ENCODE measurements around the gene MRM3.
"Not testable (repeated sequence)": the region's sequence is repeated elsewhere in the genome, so short reads cannot be mapped to it uniquely, and the experiment has no call there.

Gene MRM3

GRCh38 chr17:804541-805435 is 22.6 kb downstream of the MRM3 start:
- H3K36me3 ChIP-seq (ENCODE audit: control insufficient read depth in 1 of 2, insufficient read depth in 2 of 2, low read length in 2 of 2): no peaks in the 10 kb centered on the region
- H3K9ac ChIP-seq (ENCODE audit: low read depth in 1 of 2, low read length in 2 of 2): no peak overlapping the region
- H3K9me3 ChIP-seq (ENCODE audit: control insufficient read depth in 1 of 2, low read length in 2 of 2): no peaks in the 10 kb centered on the region
- no peak overlapping the region for H3K27ac ChIP-seq (ENCODE audit: low read depth, low read length)
- H3K4me3 ChIP-seq (ENCODE audit: low read depth in 1 of 2, low read length in 2 of 2): no peak overlapping the region
- no peaks in the 10 kb centered on the region for H3K4me1 ChIP-seq (ENCODE audit: control insufficient read depth in 1 of 2, insufficient read depth in 2 of 2, low read length in 2 of 2)
- no peaks in the 10 kb centered on the region for H3K27me3 ChIP-seq (ENCODE audit: control insufficient read depth in 1 of 2, insufficient read depth in 2 of 2, low read length in 2 of 2)

GRCh38 chr17:805886-806285 is 23.7 kb downstream of the MRM3 start:
- H3K9me3 ChIP-seq (ENCODE audit: control insufficient read depth in 1 of 2, low read length in 2 of 2); H3K27me3 ChIP-seq (ENCODE audit: control insufficient read depth in 1 of 2, insufficient read depth in 2 of 2, low read length in 2 of 2); H3K36me3 ChIP-seq (ENCODE audit: control insufficient read depth in 1 of 2, insufficient read depth in 2 of 2, low read length in 2 of 2); H3K4me3 ChIP-seq (ENCODE audit: low read depth in 1 of 2, low read length in 2 of 2); H3K27ac ChIP-seq (ENCODE audit: low read depth, low read length); H3K4me1 ChIP-seq (ENCODE audit: control insufficient read depth in 1 of 2, insufficient read depth in 2 of 2, low read length in 2 of 2); H3K9ac ChIP-seq (ENCODE audit: low read depth in 1 of 2, low read length in 2 of 2): not testable (repeated sequence)

- Histone ChIP-seq H3K27ac (ENCODE audit: low read depth, low read length) (no peak overlapping the region), H3K4me3 (ENCODE audit: low read depth in 1 of 2, low read length in 2 of 2) (no peak overlapping the region), H3K9me3 (ENCODE audit: control insufficient read depth in 1 of 2, low read length in 2 of 2) (no peaks in the 10 kb centered on the region), H3K4me1 (ENCODE audit: control insufficient read depth in 1 of 2, insufficient read depth in 2 of 2, low read length in 2 of 2) (no peaks in the 10 kb centered on the region), H3K9ac (ENCODE audit: low read depth in 1 of 2, low read length in 2 of 2) (no peak overlapping the region), H3K36me3 (ENCODE audit: control insufficient read depth in 1 of 2, insufficient read depth in 2 of 2, low read length in 2 of 2) (no peaks in the 10 kb centered on the region), H3K27me3 (ENCODE audit: control insufficient read depth in 1 of 2, insufficient read depth in 2 of 2, low read length in 2 of 2) (no peaks in the 10 kb centered on the region)
Measured at GRCh38 chr17:806346-806745, 24.2 kb downstream of the MRM3 start.

- Histone ChIP-seq H3K27me3 (ENCODE audit: control insufficient read depth in 1 of 2, insufficient read depth in 2 of 2, low read length in 2 of 2) (no peaks in the 10 kb centered on the region), H3K4me3 (ENCODE audit: low read depth in 1 of 2, low read length in 2 of 2) (no peak overlapping the region), H3K4me1 (ENCODE audit: control insufficient read depth in 1 of 2, insufficient read depth in 2 of 2, low read length in 2 of 2) (no peaks in the 10 kb centered on the region), H3K36me3 (ENCODE audit: control insufficient read depth in 1 of 2, insufficient read depth in 2 of 2, low read length in 2 of 2) (no peaks in the 10 kb centered on the region), H3K27ac (ENCODE audit: low read depth, low read length) (no peak overlapping the region), H3K9me3 (ENCODE audit: control insufficient read depth in 1 of 2, low read length in 2 of 2) (no peaks in the 10 kb centered on the region), H3K9ac (ENCODE audit: low read depth in 1 of 2, low read length in 2 of 2) (no peak overlapping the region)
Measured at GRCh38 chr17:806781-807522, 24.8 kb downstream of the MRM3 start.

GRCh38 chr17:807523-808294 is 25.6 kb downstream of the MRM3 start:
- H3K27me3 ChIP-seq (ENCODE audit: control insufficient read depth in 1 of 2, insufficient read depth in 2 of 2, low read length in 2 of 2): no peaks in the 10 kb centered on the region
- H3K36me3 ChIP-seq (ENCODE audit: control insufficient read depth in 1 of 2, insufficient read depth in 2 of 2, low read length in 2 of 2): peaks cover 0 to 5% of the 10 kb centered on the region in 2 donors
- H3K9me3 ChIP-seq (ENCODE audit: control insufficient read depth in 1 of 2, low read length in 2 of 2): no peaks in the 10 kb centered on the region
- H3K4me3 ChIP-seq (ENCODE audit: low read depth in 1 of 2, low read length in 2 of 2): no peak overlapping the region
- H3K27ac ChIP-seq (ENCODE audit: low read depth, low read length): no peak overlapping the region
- no peak overlapping the region for H3K9ac ChIP-seq (ENCODE audit: low read depth in 1 of 2, low read length in 2 of 2)
- no peaks in the 10 kb centered on the region for H3K4me1 ChIP-seq (ENCODE audit: control insufficient read depth in 1 of 2, insufficient read depth in 2 of 2, low read length in 2 of 2)

GRCh38 chr17:811051-811784 is 29.1 kb downstream of the MRM3 start:
- peaks cover 0 to 7% of the 10 kb centered on the region in 2 donors for H3K36me3 ChIP-seq (ENCODE audit: control insufficient read depth in 1 of 2, insufficient read depth in 2 of 2, low read length in 2 of 2)
- no peak overlapping the region for H3K27ac ChIP-seq (ENCODE audit: low read depth, low read length)
- H3K4me1 ChIP-seq (ENCODE audit: control insufficient read depth in 1 of 2, insufficient read depth in 2 of 2, low read length in 2 of 2): no peaks in the 10 kb centered on the region
- no peaks in the 10 kb centered on the region for H3K27me3 ChIP-seq (ENCODE audit: control insufficient read depth in 1 of 2, insufficient read depth in 2 of 2, low read length in 2 of 2)
- no peak overlapping the region for H3K4me3 ChIP-seq (ENCODE audit: low read depth in 1 of 2, low read length in 2 of 2)
- H3K9me3 ChIP-seq (ENCODE audit: control insufficient read depth in 1 of 2, low read length in 2 of 2): no peaks in the 10 kb centered on the region
- no peak overlapping the region for H3K9ac ChIP-seq (ENCODE audit: low read depth in 1 of 2, low read length in 2 of 2)

GRCh38 chr17:812638-813204 is 30.6 kb downstream of the MRM3 start:
- no peak overlapping the region for H3K4me3 ChIP-seq (ENCODE audit: low read depth in 1 of 2, low read length in 2 of 2)
- no peaks in the 10 kb centered on the region for H3K27me3 ChIP-seq (ENCODE audit: control insufficient read depth in 1 of 2, insufficient read depth in 2 of 2, low read length in 2 of 2)
- no peaks in the 10 kb centered on the region for H3K9me3 ChIP-seq (ENCODE audit: control insufficient read depth in 1 of 2, low read length in 2 of 2)
- H3K36me3 ChIP-seq (ENCODE audit: control insufficient read depth in 1 of 2, insufficient read depth in 2 of 2, low read length in 2 of 2): peaks cover 0 to 7% of the 10 kb centered on the region in 2 donors
- no peak overlapping the region for H3K9ac ChIP-seq (ENCODE audit: low read depth in 1 of 2, low read length in 2 of 2)
- H3K4me1 ChIP-seq (ENCODE audit: control insufficient read depth in 1 of 2, insufficient read depth in 2 of 2, low read length in 2 of 2): no peaks in the 10 kb centered on the region
- no peak overlapping the region for H3K27ac ChIP-seq (ENCODE audit: low read depth, low read length)

- H3K4me1 ChIP-seq (ENCODE audit: control insufficient read depth in 1 of 2, insufficient read depth in 2 of 2, low read length in 2 of 2): no peaks in the 10 kb centered on the region
- peaks cover 0 to 7% of the 10 kb centered on the region in 2 donors for H3K36me3 ChIP-seq (ENCODE audit: control insufficient read depth in 1 of 2, insufficient read depth in 2 of 2, low read length in 2 of 2)
- no peak overlapping the region for H3K9ac ChIP-seq (ENCODE audit: low read depth in 1 of 2, low read length in 2 of 2)
- no peak overlapping the region for H3K27ac ChIP-seq (ENCODE audit: low read depth, low read length)
- no peak overlapping the region for H3K4me3 ChIP-seq (ENCODE audit: low read depth in 1 of 2, low read length in 2 of 2)
- H3K9me3 ChIP-seq (ENCODE audit: control insufficient read depth in 1 of 2, low read length in 2 of 2): no peaks in the 10 kb centered on the region
- no peaks in the 10 kb centered on the region for H3K27me3 ChIP-seq (ENCODE audit: control insufficient read depth in 1 of 2, insufficient read depth in 2 of 2, low read length in 2 of 2)
Measured at GRCh38 chr17:814371-814770, 32.2 kb downstream of the MRM3 start.

GRCh38 chr17:819251-819650 is 37.1 kb downstream of the MRM3 start:
- H3K9me3 ChIP-seq (ENCODE audit: control insufficient read depth in 1 of 2, low read length in 2 of 2): no peaks in the 10 kb centered on the region
- no peaks in the 10 kb centered on the region for H3K36me3 ChIP-seq (ENCODE audit: control insufficient read depth in 1 of 2, insufficient read depth in 2 of 2, low read length in 2 of 2)
- no peaks in the 10 kb centered on the region for H3K4me1 ChIP-seq (ENCODE audit: control insufficient read depth in 1 of 2, insufficient read depth in 2 of 2, low read length in 2 of 2)
- H3K27me3 ChIP-seq (ENCODE audit: control insufficient read depth in 1 of 2, insufficient read depth in 2 of 2, low read length in 2 of 2): no peaks in the 10 kb centered on the region
- no peak overlapping the region for H3K9ac ChIP-seq (ENCODE audit: low read depth in 1 of 2, low read length in 2 of 2)
- H3K27ac ChIP-seq (ENCODE audit: low read depth, low read length): no peak overlapping the region
- no peak overlapping the region for H3K4me3 ChIP-seq (ENCODE audit: low read depth in 1 of 2, low read length in 2 of 2)

Data from duodenal mucosa (tissue), 2 donors.